PC-9 (cell line): ENCODE data around the gene LDAH. TPM values are rescaled to one million over a fixed set of nuclear protein-coding genes. Genes with fewer than 3 reads are reported as not detected.

Experiments
- BruUV-seq: library from RNA; stranded (reverse); fragments of 400-500 nt; replicated peaks from 2 replicates; lab custom pipeline; 2021; lab: Mats Ljungman, UMichigan
- CTCF ChIA-PET: fragments of 300-600 bp; sonication (Branson Sonifier 250); formaldehyde crosslinking; loops from one replicate; lab custom pipeline; 2022; ENCODE audit warnings: antibody characterized with exemption; lab: Charles Lee
- POLR2A ChIA-PET: fragments of 300-600 bp; sonication (Branson Sonifier 250); formaldehyde crosslinking; loops from one replicate; lab custom pipeline; 2022; ENCODE audit warnings: antibody characterized with exemption; ENCODE audit not compliant: unreplicated experiment; lab: Charles Lee
- DNase-seq, 2 experiments: peaks; one replicate each; pipeline versions ENCODE4 v3.0.0 to v3.0.0-alpha.2; 2015 to 2022; ENCODE audit warnings: mixed read lengths in 1 of 2
- H2AFZ ChIP-seq: fragments of 200-600 bp; sonication (generic); 2 replicates; pipeline ENCODE4 v1.8.1; 2017; ENCODE audit warnings: antibody characterized with exemption
- H3F3A ChIP-seq: fragments of 200-600 bp; sonication (generic); 2 replicates; pipeline ENCODE4 v1.8.1; 2017; ENCODE audit warnings: antibody characterized with exemption, mild to moderate bottlenecking, low read depth; ENCODE audit not compliant: insufficient read depth
- H3K27ac ChIP-seq: fragments of 200-600 bp; sonication (generic); 2 replicates; pipeline ENCODE4 v1.6.1; 2016; ENCODE audit warnings: mixed run types
- H3K27me3 ChIP-seq: fragments of 200-600 bp; sonication (generic); 2 replicates; pipeline ENCODE4 v1.6.1; 2016; ENCODE audit warnings: low read depth, mixed run types; ENCODE audit not compliant: insufficient read depth
- H3K36me3 ChIP-seq: fragments of 200-600 bp; sonication (generic); 2 replicates; pipeline ENCODE4 v1.6.1; 2016; ENCODE audit warnings: low read depth, mixed run types
- H3K4me1 ChIP-seq: fragments of 200-600 bp; sonication (generic); replicated peaks from 2 replicates; pipeline ENCODE4 v1.6.1; 2016; ENCODE audit warnings: mixed run types; ENCODE audit not compliant: insufficient read depth
- H3K4me2 ChIP-seq: fragments of 200-600 bp; sonication (generic); 2 replicates; pipeline ENCODE4 v1.6.1; 2017; ENCODE audit warnings: mixed run types
- H3K4me3 ChIP-seq: fragments of 200-600 bp; sonication (generic); 2 replicates; pipeline ENCODE4 v1.6.1; 2016; ENCODE audit warnings: mixed run types
- H3K79me2 ChIP-seq: fragments of 200-600 bp; sonication (generic); 2 replicates; pipeline ENCODE4 v1.6.1; 2017; ENCODE audit warnings: low read depth, mixed run types
- H3K9me2 ChIP-seq: fragments of 200-600 bp; sonication (generic); 2 replicates; pipeline ENCODE4 v1.8.1; 2017; ENCODE audit warnings: mild to moderate bottlenecking; ENCODE audit not compliant: insufficient read depth
- H3K9me3 ChIP-seq: fragments of 200-600 bp; sonication (generic); 2 replicates; pipeline ENCODE4 v1.8.1; 2016; ENCODE audit warnings: low read depth; ENCODE audit not compliant: insufficient read depth
- H4K20me1 ChIP-seq: fragments of 200-600 bp; sonication (generic); 2 replicates; pipeline ENCODE4 v1.8.1; 2017; ENCODE audit not compliant: insufficient read depth
- CTCF ChIP-seq: fragments of 200-600 bp; sonication (generic); conservative IDR thresholded peaks from 2 replicates; pipeline ENCODE4 v1.6.1; 2017; ENCODE audit warnings: mixed run types, antibody characterized with exemption, mild to moderate bottlenecking, moderate library complexity
- EZH2 ChIP-seq: fragments of 200-600 bp; sonication (generic); IDR thresholded peaks from 2 replicates; pipeline ENCODE4 v1.8.0; 2017; ENCODE audit warnings: antibody characterized with exemption, low read depth
- intact Hi-C: fragments of 100-400 bp; cut with micrococcal nuclease; formaldehyde crosslinking; loops from one replicate; pipeline ENCODE4 v1.10.0; 2022; ENCODE audit not compliant: unreplicated experiment
- total RNA-seq: library from RNA; stranded (reverse); gene quantifications from 2 replicates; pipeline ENCODE4 v1.2.3, GENCODE V29; 2021

Gene LDAH
- total RNA-seq, 1 experiment from 2014 or later: 18.3 TPM

GRCh38 chr2:20758997-20759396 lies 63.9 kb downstream of the LDAH start:
- Histone ChIP-seq H2AFZ (no peak overlapping the region), H3K4me1 (no peaks in the 10 kb centered on the region), H3K4me2 (no peak overlapping the region), H3K27ac (no peak overlapping the region), H3F3A (no peaks in the 10 kb centered on the region), H3K36me3 (no peaks in the 10 kb centered on the region), H3K27me3 (no peaks in the 10 kb centered on the region), H3K9me3 (no peaks in the 10 kb centered on the region), H3K79me2 (no peaks in the 10 kb centered on the region), H3K4me3 (no peak overlapping the region), H4K20me1 (peaks cover 5% of the 10 kb centered on the region; the same call in 1 of the 2 replicates), H3K9me2 (no peaks in the 10 kb centered on the region)
- DNase-seq: no peak
- no TSS peak for BruUV-seq
- ChIA-PET CTCF (no interaction called here), POLR2A (no interaction called here)
- intact Hi-C loops: no loop called here
- TF ChIP-seq EZH2 (no peak), CTCF (no peak)

- no peaks in the 10 kb centered on the region for H3F3A ChIP-seq
- intact Hi-C loops: no loop called here
- H3K9me2 ChIP-seq: no peaks in the 10 kb centered on the region
- H3K4me3 ChIP-seq: no peak overlapping the region
- ChIA-PET CTCF (no interaction called here), POLR2A (interaction anchor here (0.5 kb wide), 1 partner anchor 97 kb away, joined by 8 read pairs; no protein-coding TSS in a partner anchor)
- H3K27ac ChIP-seq: no peak overlapping the region
- no peak overlapping the region for H3K4me2 ChIP-seq
- no peaks in the 10 kb centered on the region for H3K4me1 ChIP-seq
- no TSS peak for BruUV-seq
- H3K27me3 ChIP-seq: no peaks in the 10 kb centered on the region
- H3K79me2 ChIP-seq: no peaks in the 10 kb centered on the region
- peaks cover 5% of the 10 kb centered on the region; the same call in 1 of the 2 replicates for H4K20me1 ChIP-seq
- no peak overlapping the region for H2AFZ ChIP-seq
- no peaks in the 10 kb centered on the region for H3K36me3 ChIP-seq
- no peak for DNase-seq
- H3K9me3 ChIP-seq: no peaks in the 10 kb centered on the region
- TF ChIP-seq CTCF (no peak), EZH2 (no peak)
Observed at GRCh38 chr2:20757405-20758090, 65.4 kb downstream of the LDAH start.

- H3K79me2 ChIP-seq: no peaks in the 10 kb centered on the region
- no peaks in the 10 kb centered on the region for H4K20me1 ChIP-seq
- no peaks in the 10 kb centered on the region for H3F3A ChIP-seq
- no peak overlapping the region for H3K4me2 ChIP-seq
- no peaks in the 10 kb centered on the region for H3K9me3 ChIP-seq
- no peaks in the 10 kb centered on the region for H3K36me3 ChIP-seq
- no peak for DNase-seq
- intact Hi-C loops: no loop called here
- CTCF ChIA-PET: no interaction called here
- no peak overlapping the region for H3K4me3 ChIP-seq
- no peaks in the 10 kb centered on the region for H3K27me3 ChIP-seq
- 0 out of 2 replicates have a peak, but pooled peaks have one; percentile 19 for TF ChIP-seq CTCF
- TF ChIP-seq EZH2: no peak
- H3K9me2 ChIP-seq: no peaks in the 10 kb centered on the region
- POLR2A ChIA-PET: no interaction called here
- no peak overlapping the region for H2AFZ ChIP-seq
- no TSS peak for BruUV-seq
- H3K4me1 ChIP-seq: no peaks in the 10 kb centered on the region
- no peak overlapping the region for H3K27ac ChIP-seq
Observed at GRCh38 chr2:20755132-20755800, 67.6 kb downstream of the LDAH start.
